Omental fat pad (tissue), 4 donors: ENCODE results near the gene SMKR1. TPM values are rescaled to one million over a fixed set of nuclear protein-coding genes. Genes with fewer than 3 reads are reported as not detected.
"Not testable (repeated sequence)": the region's sequence is repeated elsewhere in the genome, so short reads cannot be mapped to it uniquely, and the experiment has no call there.

Experiments
- ATAC-seq: fragments of 150-250 bp; one replicate; pipeline ENCODE4 v1.9.1; 2016; ENCODE audit warnings: mild to moderate bottlenecking, moderate library complexity; ENCODE audit not compliant: low FRiP score
- DNase-seq: peaks from one replicate; pipeline ENCODE4 v3.0.0-alpha.2; 2019; ENCODE audit warnings: low spot score
- total RNA-seq, 4 donors: library from RNA; depleted of rRNA; stranded (reverse); fragments of >200 nt; gene quantifications; one replicate each; pipeline ENCODE4 v1.1.0, GENCODE V29; 2016
- TF ChIP-seq, protein P1 (sequence below), 3 donors: fragments of 450-650 bp; IDR thresholded peaks; one replicate each; pipeline ENCODE4 v1.5.1; 2016 to 2017; ENCODE audit warnings: antibody characterized with exemption in 3 of 3, mild to moderate bottlenecking in 3 of 3, moderate library complexity in 2 of 3

The SMKR1 gene
- total RNA-seq, 4 donors from 2014 or later: 0.69 TPM; not detected in 3

DNA sequence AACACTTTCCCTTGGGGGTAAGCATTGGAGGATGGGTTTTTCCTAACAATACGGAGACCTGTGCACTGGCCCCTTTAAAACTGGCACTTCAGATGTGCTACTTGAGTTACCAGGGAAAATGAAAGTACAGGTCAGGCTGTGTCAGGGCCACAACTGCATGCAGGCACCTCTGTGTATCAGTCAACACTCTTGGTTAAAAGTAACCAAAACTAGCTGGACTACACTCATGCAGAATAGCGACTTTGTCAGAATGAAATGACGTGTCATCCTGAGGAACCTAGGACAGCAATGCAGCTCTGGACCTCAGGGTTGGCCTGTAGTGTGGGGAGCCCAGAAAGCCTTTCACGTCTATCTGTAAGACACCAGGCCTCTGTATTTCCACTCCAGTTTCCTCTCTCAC is 33.8 kb upstream of the SMKR1 start:
- DNase-seq (no peak), ATAC-seq (no peak)
- TF ChIP-seq, protein P1, sequence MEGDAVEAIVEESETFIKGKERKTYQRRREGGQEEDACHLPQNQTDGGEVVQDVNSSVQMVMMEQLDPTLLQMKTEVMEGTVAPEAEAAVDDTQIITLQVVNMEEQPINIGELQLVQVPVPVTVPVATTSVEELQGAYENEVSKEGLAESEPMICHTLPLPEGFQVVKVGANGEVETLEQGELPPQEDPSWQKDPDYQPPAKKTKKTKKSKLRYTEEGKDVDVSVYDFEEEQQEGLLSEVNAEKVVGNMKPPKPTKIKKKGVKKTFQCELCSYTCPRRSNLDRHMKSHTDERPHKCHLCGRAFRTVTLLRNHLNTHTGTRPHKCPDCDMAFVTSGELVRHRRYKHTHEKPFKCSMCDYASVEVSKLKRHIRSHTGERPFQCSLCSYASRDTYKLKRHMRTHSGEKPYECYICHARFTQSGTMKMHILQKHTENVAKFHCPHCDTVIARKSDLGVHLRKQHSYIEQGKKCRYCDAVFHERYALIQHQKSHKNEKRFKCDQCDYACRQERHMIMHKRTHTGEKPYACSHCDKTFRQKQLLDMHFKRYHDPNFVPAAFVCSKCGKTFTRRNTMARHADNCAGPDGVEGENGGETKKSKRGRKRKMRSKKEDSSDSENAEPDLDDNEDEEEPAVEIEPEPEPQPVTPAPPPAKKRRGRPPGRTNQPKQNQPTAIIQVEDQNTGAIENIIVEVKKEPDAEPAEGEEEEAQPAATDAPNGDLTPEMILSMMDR (IDR thresholded peaks at IDR 0.05): no peak

DNA sequence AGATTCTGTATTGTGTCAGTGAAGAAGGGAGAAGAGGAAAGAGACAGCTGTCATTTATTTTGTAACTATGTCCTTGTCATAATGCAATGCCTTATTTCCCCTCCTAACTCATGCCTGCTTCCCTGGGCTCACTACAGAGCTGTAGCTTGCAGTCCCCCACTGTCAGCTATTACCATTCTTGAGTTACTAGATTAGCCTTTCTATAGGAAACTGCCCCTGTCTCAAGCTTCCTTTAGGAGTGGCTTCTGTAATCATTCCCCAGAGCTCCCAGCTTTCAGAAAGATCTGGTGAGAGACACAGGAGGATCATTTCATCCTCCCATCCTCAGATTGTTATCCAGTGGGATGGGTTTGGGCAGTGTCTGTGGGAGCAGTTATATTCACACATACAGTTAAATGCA is 32.4 kb upstream of the SMKR1 start:
- no peak for DNase-seq
- TF ChIP-seq, protein P1 (IDR thresholded peaks at IDR 0.05): no peak
- no peak for ATAC-seq

DNA sequence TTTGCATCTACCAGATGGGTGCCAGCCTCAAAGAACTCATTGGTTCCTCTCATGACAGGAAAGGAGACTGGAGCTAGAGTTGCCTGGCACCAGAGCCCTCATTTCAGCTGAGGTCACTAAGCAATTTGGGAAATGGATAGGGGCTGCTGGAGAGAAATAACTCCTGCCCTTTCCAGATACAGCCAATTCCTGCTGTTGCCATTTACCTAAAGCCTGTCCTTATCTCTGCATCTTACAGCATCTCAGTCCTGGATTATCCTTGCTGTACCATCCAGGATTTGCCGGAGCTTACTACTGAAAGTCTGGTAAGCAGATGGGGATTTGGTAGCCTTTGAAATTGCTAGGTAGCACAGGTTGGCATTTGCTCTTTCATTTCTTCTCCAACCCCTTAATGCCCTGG is 31.9 kb upstream of the SMKR1 start:
- DNase-seq: no peak
- no peak for ATAC-seq
- TF ChIP-seq, protein P1 (IDR thresholded peaks at IDR 0.05): no peak

DNA sequence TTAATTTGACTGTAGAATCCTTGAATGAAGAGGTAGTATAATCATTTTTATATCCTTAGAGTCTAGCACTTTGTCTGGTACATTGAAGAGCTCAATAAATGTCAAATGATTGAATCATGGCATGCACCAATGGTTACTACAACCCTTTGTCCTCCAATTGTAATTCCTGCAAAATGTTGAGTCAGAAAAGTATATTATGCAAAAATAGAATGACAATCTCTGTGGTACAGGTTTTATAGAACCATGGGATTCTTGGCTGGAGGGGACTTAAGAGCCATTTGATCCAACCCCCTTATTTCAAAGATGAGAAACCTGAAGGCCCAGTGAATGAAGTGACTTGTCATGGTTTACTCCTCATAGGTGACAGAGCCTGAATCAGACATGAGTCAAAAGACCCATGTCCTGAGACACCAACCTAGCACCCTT is 30.9 kb upstream of the SMKR1 start:
- no peak for DNase-seq
- TF ChIP-seq, protein P1 (IDR thresholded peaks at IDR 0.05): no peak
- no peak for ATAC-seq

DNA sequence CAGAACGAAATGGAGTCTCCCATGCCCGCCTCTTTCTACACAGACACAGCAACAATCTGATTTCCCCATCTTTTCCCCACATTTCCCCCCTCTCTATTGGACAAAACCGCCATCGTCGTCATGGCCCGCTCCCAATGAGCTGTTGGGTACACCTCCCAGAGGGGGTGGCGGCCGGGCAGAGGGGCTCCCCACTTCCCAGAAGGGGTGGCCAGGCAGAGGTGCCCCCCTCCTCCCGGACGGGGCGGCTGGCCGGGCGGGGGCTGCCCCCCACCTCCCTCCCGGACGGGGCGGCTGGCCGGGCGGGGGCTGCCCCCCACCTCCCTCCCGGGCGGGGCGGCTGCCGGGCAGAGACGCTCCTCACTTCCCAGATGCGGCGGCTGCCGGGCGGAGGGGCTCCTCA is 26.4 kb upstream of the SMKR1 start:
- ATAC-seq, DNase-seq: not testable (repeated sequence)

DNA sequence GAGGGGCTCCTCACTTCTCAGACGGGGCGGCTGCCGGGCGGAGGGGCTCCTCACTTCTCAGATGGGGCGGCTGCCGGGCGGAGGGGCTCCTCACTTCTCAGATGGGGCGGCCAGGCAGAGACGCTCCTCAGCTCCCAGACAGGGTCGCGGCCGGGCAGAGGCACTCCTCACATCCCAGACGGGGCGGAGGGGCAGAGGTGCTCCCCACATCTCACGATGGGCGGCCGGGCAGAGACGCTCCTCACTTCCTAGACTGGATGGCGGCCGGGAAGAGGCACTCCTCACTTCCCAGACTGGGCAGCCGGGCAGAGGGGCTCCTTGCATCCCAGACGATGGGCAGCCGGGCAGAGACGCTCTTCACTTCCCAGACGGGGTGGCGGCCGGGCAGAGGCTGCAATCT is 25.9 kb upstream of the SMKR1 start:
- DNase-seq, ATAC-seq: not testable (repeated sequence)

DNA sequence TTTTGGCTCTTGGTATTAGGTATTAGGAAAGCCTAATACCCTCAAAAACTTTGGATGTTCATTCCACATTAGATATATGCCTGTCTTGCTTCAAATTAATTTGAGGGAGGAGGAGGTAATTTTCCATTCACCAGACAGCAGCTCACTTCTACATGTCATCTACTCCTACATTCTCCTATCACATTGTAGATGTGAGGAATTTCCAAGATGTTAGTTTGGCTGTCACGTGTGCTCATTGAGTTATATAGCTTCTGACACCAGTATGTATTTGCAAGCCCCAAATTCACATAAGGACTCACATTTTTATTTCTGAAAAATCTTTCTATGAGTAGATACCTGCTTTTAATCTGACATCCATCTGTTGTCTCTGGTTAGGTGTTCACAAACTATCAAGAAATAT is 22.5 kb upstream of the SMKR1 start:
- no peak for ATAC-seq
- TF ChIP-seq, protein P1 (IDR thresholded peaks at IDR 0.05): no peak

DNA sequence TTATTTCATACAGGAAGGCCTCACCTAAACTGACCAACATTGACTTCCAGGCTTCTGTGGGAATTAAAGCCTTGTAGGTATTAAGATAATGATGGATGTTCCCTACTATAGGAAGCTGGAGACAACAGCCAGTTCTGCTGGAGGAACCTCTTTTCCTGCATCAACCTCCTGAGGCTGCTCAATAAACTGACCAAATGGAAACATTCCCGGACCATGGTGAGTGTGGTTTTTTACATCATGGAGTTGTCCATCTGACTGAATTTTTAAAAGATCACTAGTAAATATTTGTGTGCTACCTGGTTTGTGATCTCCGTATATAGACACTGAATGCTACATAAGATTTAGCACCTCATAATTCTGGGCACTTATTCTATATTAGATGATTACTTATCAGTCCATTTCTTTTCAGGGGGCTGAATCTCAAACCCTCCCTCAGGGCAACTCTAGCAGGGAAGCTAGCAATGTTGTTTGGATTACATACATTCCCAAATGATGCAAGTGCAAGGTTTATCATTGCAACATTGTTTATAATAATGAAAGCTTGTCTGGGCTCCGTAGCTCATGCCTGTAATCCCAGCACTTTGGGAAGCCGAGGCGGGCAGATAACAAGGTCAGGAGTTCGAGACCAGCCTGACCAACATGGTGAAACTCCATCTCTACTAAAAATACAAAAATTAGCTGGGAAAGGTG is 21.5 kb upstream of the SMKR1 start:
- no peak for ATAC-seq
- DNase-seq: no peak
- TF ChIP-seq, protein P1 (IDR thresholded peaks at IDR 0.05): no peak

More for the DNA sequence above, 22.5 kb upstream of the SMKR1 start:
- DNase-seq: no peak

DNA sequence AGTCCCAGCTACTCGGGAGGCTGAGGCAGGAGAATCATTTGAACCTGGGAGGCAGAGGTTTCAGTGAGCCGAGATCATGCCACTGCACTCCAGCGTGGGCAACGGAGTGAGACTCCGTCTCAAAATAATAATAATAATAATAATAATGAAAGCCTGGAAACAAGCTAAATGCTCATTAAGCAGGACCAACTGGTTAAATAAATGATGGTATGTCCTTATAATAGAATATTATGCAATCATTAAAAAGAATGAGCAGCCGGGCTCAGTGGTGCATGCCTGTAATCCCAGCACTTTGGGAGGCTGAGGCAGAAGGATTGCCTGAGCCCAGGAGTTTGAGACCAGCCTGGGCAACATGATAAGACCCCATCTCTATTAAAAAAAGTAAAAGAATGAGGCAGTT is 21.0 kb upstream of the SMKR1 start:
- not testable (repeated sequence) for ATAC-seq

More for the DNA sequence above, 21.0 kb upstream of the SMKR1 start:
- not testable (repeated sequence) for DNase-seq
